Spleen (tissue), 7 donors: Measurements from ENCODE around the gene NOP9.
A peak's percentile ranks its signal among the peaks of the same experiment; 100 is the strongest.

ENCODE experiments used
- POLR2A ChIP-seq, 3 donors: fragments of 450-650 bp; IDR thresholded peaks; one replicate each; pipeline ENCODE4 v1.5.1; 2017; ENCODE audit warnings: antibody characterized with exemption in 3 of 3, mild to moderate bottlenecking in 1 of 3
- POLR2AphosphoS5 ChIP-seq, 3 donors: sonication (generic); formaldehyde crosslinking; IDR thresholded peaks; one replicate each; pipeline ENCODE4 v1.5.1; 2017; ENCODE audit warnings: antibody characterized with exemption in 3 of 3
- TF ChIP-seq, protein P1 (sequence below), 11 experiments: fragments of 200-600 bp in 7 of 11; fragments of 450-650 bp in 4 of 11; sonication (generic) in 4 of 11; IDR thresholded peaks in 8 of 11; conservative IDR thresholded peaks in 3 of 11; 1 replicate in 7 of 11; 2 replicates in 4 of 11; pipeline versions ENCODE4 v1.4.0 to v1.8.0; 2016 to 2021; ENCODE audit warnings: antibody characterized with exemption in 11 of 11, inconsistent platforms in 4 of 11, mild to moderate bottlenecking in 1 of 11
- donor health status: DM: no; HTN: no; CAD: no; lungs with moderate emphysema.
- donor health status: DM: no; HTN: no; CAD: no.
- donor health status: DM: no; HTN: no; CAD: no.

DNA sequence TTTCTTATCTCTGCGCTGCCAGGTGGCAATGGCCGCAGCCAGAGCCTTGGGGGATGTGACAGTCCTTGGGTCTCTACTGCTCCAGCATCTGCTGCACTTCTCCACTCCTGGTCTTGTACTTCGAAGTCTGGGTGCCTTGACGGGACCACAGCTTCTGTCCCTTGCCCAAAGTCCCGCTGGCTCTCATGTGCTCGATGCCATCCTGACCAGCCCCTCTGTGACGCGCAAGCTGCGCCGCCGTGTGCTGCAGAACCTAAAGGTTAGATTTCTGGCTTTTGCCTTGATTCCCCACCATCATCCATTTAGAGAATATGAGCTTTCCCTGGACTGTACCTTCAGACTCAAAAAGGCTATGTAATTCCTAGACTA is 4.4 kb downstream of the NOP9 start:
- TF ChIP-seq, protein P1, sequence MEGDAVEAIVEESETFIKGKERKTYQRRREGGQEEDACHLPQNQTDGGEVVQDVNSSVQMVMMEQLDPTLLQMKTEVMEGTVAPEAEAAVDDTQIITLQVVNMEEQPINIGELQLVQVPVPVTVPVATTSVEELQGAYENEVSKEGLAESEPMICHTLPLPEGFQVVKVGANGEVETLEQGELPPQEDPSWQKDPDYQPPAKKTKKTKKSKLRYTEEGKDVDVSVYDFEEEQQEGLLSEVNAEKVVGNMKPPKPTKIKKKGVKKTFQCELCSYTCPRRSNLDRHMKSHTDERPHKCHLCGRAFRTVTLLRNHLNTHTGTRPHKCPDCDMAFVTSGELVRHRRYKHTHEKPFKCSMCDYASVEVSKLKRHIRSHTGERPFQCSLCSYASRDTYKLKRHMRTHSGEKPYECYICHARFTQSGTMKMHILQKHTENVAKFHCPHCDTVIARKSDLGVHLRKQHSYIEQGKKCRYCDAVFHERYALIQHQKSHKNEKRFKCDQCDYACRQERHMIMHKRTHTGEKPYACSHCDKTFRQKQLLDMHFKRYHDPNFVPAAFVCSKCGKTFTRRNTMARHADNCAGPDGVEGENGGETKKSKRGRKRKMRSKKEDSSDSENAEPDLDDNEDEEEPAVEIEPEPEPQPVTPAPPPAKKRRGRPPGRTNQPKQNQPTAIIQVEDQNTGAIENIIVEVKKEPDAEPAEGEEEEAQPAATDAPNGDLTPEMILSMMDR (IDR thresholded peaks at IDR 0.05 in 8 of 11, conservative IDR thresholded peaks at IDR 0.05 in 3 of 11) = no peak
- TF ChIP-seq POLR2A (IDR thresholded peaks at IDR 0.05) = no peak
- TF ChIP-seq POLR2AphosphoS5 (IDR thresholded peaks at IDR 0.05) = peak in 1 of 3 donors; percentile 35
